ENCODE data around the gene NDUFB8. TPM values are rescaled to one million over a fixed set of nuclear protein-coding genes. Genes with fewer than 3 reads are reported as not detected.
"Not testable (repeated sequence)": the region's sequence is repeated elsewhere in the genome, so short reads cannot be mapped to it uniquely, and the experiment has no call there.

Gene NDUFB8
- 123 and 124 TPM in 2 replicates for total RNA-seq (2014; rRNA removed; shearing (Covaris generic))
- 294 and 324 TPM in 2 replicates for polyA plus RNA-seq (2016; fragmentation: Nextera tagmentation; extraction: Ambion mirVana)

GRCh38 chr10:100529475-100530298 lies at the start of gene NDUFB8:
NDUFB8 (minus strand) TSS chr10:100529871; CDS start chr10:100529851, 20 bp downstream.
- peak; percentile 91 for DNase-seq

GRCh38 chr10:100576282-100576635 lies 46.6 kb upstream of the NDUFB8 start:
- peaks cover 37% of the 10 kb centered on the region for H3K27me3 ChIP-seq (replicated peaks; ENCODE audit: insufficient read depth)
- in situ Hi-C loops (cut with MboI): no loop called here
- H3K4me1 ChIP-seq (ENCODE audit: insufficient read depth): no peaks in the 10 kb centered on the region
- H3K9me3 ChIP-seq (ENCODE audit: low read depth): no peaks in the 10 kb centered on the region
- no peaks in the 10 kb centered on the region for H3K36me3 ChIP-seq (ENCODE audit: low read depth)
- no peak overlapping the region for H3K4me3 ChIP-seq
- H3K27ac ChIP-seq: no peak overlapping the region
- H3K79me2 ChIP-seq (ENCODE audit: insufficient read depth): no peaks in the 10 kb centered on the region
- TF ChIP-seq EZH2 (IDR thresholded peaks at IDR 0.05; ENCODE audit: insufficient read depth, poor library complexity, severe bottlenecking): no peak
- no peak for TF ChIP-seq EZH2phosphoT487 (IDR thresholded peaks at IDR 0.05; ENCODE audit: insufficient read depth, low read depth)
- no peak overlapping the region for H3K4me2 ChIP-seq (ENCODE audit: unreplicated experiment)
- WGBS, 2 experiments (ENCODE audit: low coverage in 1 of 2, low lambda C conversion rate in 2 of 2, missing lambda C conversion rate in 2 of 2): 43 to 46% methylated on average over 5 of the region's 5 CpGs
- no peaks in the 10 kb centered on the region for H3F3A ChIP-seq (ENCODE audit: insufficient read depth)
- no peaks in the 10 kb centered on the region for H3K9me2 ChIP-seq (ENCODE audit: insufficient read depth)
- DNase-seq: no peak
- H3K9ac ChIP-seq: no peak overlapping the region
- no peak overlapping the region for H2AFZ ChIP-seq
- H4K20me1 ChIP-seq (ENCODE audit: insufficient read depth): no peaks in the 10 kb centered on the region

More at GRCh38 chr10:100529475-100530298, at the start of gene NDUFB8:
- WGBS, 2 experiments (ENCODE audit: low coverage in 1 of 2, low lambda C conversion rate in 2 of 2, missing lambda C conversion rate in 2 of 2): 0 to 1% methylated on average over 43 of the region's 43 CpGs
- peak within 1 kb of the TSS; percentile 99 for H3K4me2 ChIP-seq (ENCODE audit: unreplicated experiment)
- H3K9me2 ChIP-seq (ENCODE audit: insufficient read depth): no peaks in the 10 kb centered on the region
- peaks cover 33% of the 10 kb centered on the region for H3K79me2 ChIP-seq (ENCODE audit: insufficient read depth)
- in situ Hi-C loops (cut with MboI): no loop called here
- H3K9ac ChIP-seq: peak within 1 kb of the TSS; percentile 86
- H3K9me3 ChIP-seq (ENCODE audit: low read depth): no peaks in the 10 kb centered on the region
- peaks cover 8% of the 10 kb centered on the region; the same call in 1 of the 2 replicates for H3K4me1 ChIP-seq (ENCODE audit: insufficient read depth)
- H3F3A ChIP-seq (ENCODE audit: insufficient read depth): no peaks in the 10 kb centered on the region
- no peaks in the 10 kb centered on the region for H4K20me1 ChIP-seq (ENCODE audit: insufficient read depth)
- peak within 1 kb of the TSS; percentile 2; the same call in 1 of the 2 replicates for H3K27ac ChIP-seq
- H3K36me3 ChIP-seq (ENCODE audit: low read depth): 0 out of 2 replicates have a peak, but pooled peaks cover 9% of the 10 kb centered on the region
- H2AFZ ChIP-seq: peak within 1 kb of the TSS; percentile 97
- H3K4me3 ChIP-seq: peak within 1 kb of the TSS; percentile 97
- no peaks in the 10 kb centered on the region for H3K27me3 ChIP-seq (replicated peaks; ENCODE audit: insufficient read depth)
- TF ChIP-seq EZH2 (IDR thresholded peaks at IDR 0.05; ENCODE audit: insufficient read depth, poor library complexity, severe bottlenecking) (no peak), EZH2phosphoT487 (IDR thresholded peaks at IDR 0.05; ENCODE audit: insufficient read depth, low read depth) (no peak)

GRCh38 chr10:100575585-100576281 lies 46.1 kb upstream of the NDUFB8 start:
- TF ChIP-seq EZH2 (IDR thresholded peaks at IDR 0.05; ENCODE audit: insufficient read depth, poor library complexity, severe bottlenecking) (no peak), EZH2phosphoT487 (IDR thresholded peaks at IDR 0.05; ENCODE audit: insufficient read depth, low read depth) (no peak)
- no peak overlapping the region for H3K4me2 ChIP-seq (ENCODE audit: unreplicated experiment)

GRCh38 chr10:100575146-100575545 lies 45.5 kb upstream of the NDUFB8 start:
- H3K9me2 ChIP-seq (ENCODE audit: insufficient read depth); H3K4me2 ChIP-seq (ENCODE audit: unreplicated experiment); H3K9me3 ChIP-seq (ENCODE audit: low read depth); DNase-seq; H3F3A ChIP-seq (ENCODE audit: insufficient read depth); H3K27ac ChIP-seq; H3K4me1 ChIP-seq (ENCODE audit: insufficient read depth); H3K36me3 ChIP-seq (ENCODE audit: low read depth); H3K79me2 ChIP-seq (ENCODE audit: insufficient read depth); H4K20me1 ChIP-seq (ENCODE audit: insufficient read depth); H2AFZ ChIP-seq; H3K9ac ChIP-seq; in situ Hi-C loops (cut with MboI); H3K4me3 ChIP-seq: not testable (repeated sequence)
- peaks cover 45% of the 10 kb centered on the region for H3K27me3 ChIP-seq (replicated peaks; ENCODE audit: insufficient read depth)
- 38 to 45% methylated on average over 7 of the region's 7 CpGs for whole genome bisulfite sequencing, 2 experiments (ENCODE audit: low coverage in 1 of 2, low lambda C conversion rate in 2 of 2, missing lambda C conversion rate in 2 of 2)

More at GRCh38 chr10:100575585-100576281, 46.1 kb upstream of the NDUFB8 start:
- no peak overlapping the region for H3K9ac ChIP-seq
- no peaks in the 10 kb centered on the region for H3K9me2 ChIP-seq (ENCODE audit: insufficient read depth)
- WGBS, 2 experiments (ENCODE audit: low coverage in 1 of 2, low lambda C conversion rate in 2 of 2, missing lambda C conversion rate in 2 of 2): 35 to 45% methylated on average over 8 of the region's 8 CpGs
- no peak for DNase-seq
- in situ Hi-C loops (cut with MboI): no loop called here
- no peak overlapping the region for H3K27ac ChIP-seq
- H3K4me3 ChIP-seq: no peak overlapping the region
- peaks cover 42% of the 10 kb centered on the region for H3K27me3 ChIP-seq (replicated peaks; ENCODE audit: insufficient read depth)
- no peaks in the 10 kb centered on the region for H4K20me1 ChIP-seq (ENCODE audit: insufficient read depth)
- H3F3A ChIP-seq (ENCODE audit: insufficient read depth): no peaks in the 10 kb centered on the region
- H3K36me3 ChIP-seq (ENCODE audit: low read depth): no peaks in the 10 kb centered on the region
- no peaks in the 10 kb centered on the region for H3K4me1 ChIP-seq (ENCODE audit: insufficient read depth)
- no peak overlapping the region for H2AFZ ChIP-seq
- no peaks in the 10 kb centered on the region for H3K79me2 ChIP-seq (ENCODE audit: insufficient read depth)
- H3K9me3 ChIP-seq (ENCODE audit: low read depth): no peaks in the 10 kb centered on the region
